ENCODE data around the gene MRPL50.

MRPL50 gene

DNA sequence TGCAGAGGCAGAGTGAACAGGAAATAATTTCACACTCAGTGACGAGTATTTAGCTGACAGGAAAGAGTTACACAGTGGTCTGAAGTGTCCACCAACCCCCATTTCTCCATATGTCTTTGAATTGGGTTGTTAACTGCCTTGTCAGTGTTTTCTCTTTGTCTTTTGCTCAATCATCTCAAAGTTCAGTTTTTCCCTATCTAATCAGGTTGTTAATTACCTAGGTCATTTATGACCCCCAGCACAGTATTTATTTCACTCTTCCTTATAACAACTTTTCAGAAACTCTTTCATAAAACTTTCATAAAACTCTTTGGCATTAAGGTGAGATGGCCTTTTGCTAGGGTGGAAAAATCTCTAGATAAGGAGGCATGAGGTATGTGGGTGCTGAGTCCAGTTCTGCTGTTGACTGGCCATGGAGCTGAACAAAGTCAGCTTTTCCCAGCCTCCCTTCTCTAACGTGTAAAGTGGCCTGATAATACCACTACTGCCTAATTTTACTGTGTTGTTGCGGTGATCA, 42.4 kb upstream of the MRPL50 start:
- CTCF ChIA-PET = no interaction called here
- no peak for DNase-seq (ENCODE audit: low spot score)
- no peak overlapping the region for H3K27ac ChIP-seq
- TF ChIP-seq, protein P1, sequence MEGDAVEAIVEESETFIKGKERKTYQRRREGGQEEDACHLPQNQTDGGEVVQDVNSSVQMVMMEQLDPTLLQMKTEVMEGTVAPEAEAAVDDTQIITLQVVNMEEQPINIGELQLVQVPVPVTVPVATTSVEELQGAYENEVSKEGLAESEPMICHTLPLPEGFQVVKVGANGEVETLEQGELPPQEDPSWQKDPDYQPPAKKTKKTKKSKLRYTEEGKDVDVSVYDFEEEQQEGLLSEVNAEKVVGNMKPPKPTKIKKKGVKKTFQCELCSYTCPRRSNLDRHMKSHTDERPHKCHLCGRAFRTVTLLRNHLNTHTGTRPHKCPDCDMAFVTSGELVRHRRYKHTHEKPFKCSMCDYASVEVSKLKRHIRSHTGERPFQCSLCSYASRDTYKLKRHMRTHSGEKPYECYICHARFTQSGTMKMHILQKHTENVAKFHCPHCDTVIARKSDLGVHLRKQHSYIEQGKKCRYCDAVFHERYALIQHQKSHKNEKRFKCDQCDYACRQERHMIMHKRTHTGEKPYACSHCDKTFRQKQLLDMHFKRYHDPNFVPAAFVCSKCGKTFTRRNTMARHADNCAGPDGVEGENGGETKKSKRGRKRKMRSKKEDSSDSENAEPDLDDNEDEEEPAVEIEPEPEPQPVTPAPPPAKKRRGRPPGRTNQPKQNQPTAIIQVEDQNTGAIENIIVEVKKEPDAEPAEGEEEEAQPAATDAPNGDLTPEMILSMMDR (conservative IDR thresholded peaks at IDR 0.05; ENCODE audit: low read depth) = no peak
- POLR2A ChIA-PET (ENCODE audit: low non-redundant PET) = no interaction called here

- ChIA-PET CTCF (interaction anchor here (1.3 kb wide), 1 partner anchor 92 kb away, joined by 3 read pairs; no protein-coding TSS in a partner anchor), POLR2A (ENCODE audit: low non-redundant PET) (no interaction called here)
- TF ChIP-seq, protein P1 (conservative IDR thresholded peaks at IDR 0.05; ENCODE audit: low read depth) = no peak
- no peak overlapping the region for H3K27ac ChIP-seq
- no peak for DNase-seq (ENCODE audit: low spot score)
Observed at GRCh38 chr9:101438523-101438922, 40.1 kb upstream of the MRPL50 start.

DNA sequence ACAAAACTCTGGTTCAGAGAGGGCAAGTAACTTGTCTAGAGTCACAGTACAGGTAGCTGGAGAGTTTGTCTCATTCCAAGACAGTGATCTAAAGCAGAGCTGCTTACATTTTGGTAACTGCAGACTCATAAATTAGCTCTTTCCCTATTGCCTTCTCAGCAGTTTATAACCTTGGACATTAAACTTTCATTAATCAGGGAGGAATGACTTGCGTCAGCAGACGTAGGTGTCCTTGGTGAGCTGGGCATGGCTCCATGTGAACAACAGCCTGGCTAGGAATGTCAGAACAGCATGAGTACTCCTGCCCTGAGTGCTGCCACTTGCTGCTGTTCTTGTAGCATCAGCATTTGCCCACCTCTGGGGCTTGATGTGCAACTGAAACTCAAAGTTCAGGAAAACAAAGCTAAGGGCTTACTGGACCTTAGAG, 39.4 kb upstream of the MRPL50 start:
- CTCF ChIA-PET = interaction anchor here (1.3 kb wide), 1 partner anchor 92 kb away, joined by 3 read pairs; no protein-coding TSS in a partner anchor
- POLR2A ChIA-PET (ENCODE audit: low non-redundant PET) = no interaction called here

GRCh38 chr9:101435601-101436079, 37.2 kb upstream of the MRPL50 start, which contains the start of gene ALDOB:
Gene ALDOB (minus strand): TSS chr9:101435774. CDS start chr9:101430887, 4,887 bp downstream.
- H3K27ac ChIP-seq = no peak within 1 kb of the TSS
- TF ChIP-seq, protein P1 (conservative IDR thresholded peaks at IDR 0.05; ENCODE audit: low read depth) = no peak
- ChIA-PET POLR2A (ENCODE audit: low non-redundant PET) (no interaction called here), CTCF (no interaction called here)
- no peak for DNase-seq (ENCODE audit: low spot score)

More for the DNA sequence above, 39.4 kb upstream of the MRPL50 start:
- no peak overlapping the region for H3K27ac ChIP-seq
- no peak for DNase-seq (ENCODE audit: low spot score)
- TF ChIP-seq, protein P1 (conservative IDR thresholded peaks at IDR 0.05; ENCODE audit: low read depth) = no peak

DNA sequence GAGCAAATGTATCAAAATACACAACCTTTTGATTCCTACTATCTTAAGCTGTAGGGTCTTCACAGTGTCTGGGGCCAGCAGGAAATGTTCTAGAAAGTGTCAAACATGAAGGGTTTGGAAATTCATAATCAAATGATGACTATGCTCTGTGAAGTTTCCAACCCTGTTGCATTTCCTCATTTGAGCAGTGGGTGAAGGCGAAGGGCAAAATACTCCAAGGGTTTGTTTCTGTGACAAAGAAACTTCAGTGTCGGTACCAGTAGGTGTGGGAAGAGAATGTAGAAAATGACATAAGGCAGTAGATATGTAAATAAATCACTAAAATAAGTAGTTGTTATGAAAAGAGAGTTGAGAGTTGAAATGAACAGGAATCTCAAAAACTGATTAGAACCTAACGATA, 36.6 kb upstream of the MRPL50 start:
- ChIA-PET POLR2A (ENCODE audit: low non-redundant PET) (no interaction called here), CTCF (no interaction called here)
- TF ChIP-seq, protein P1 (conservative IDR thresholded peaks at IDR 0.05; ENCODE audit: low read depth) = no peak
- no peak for DNase-seq (ENCODE audit: low spot score)
- H3K27ac ChIP-seq = no peak overlapping the region

GRCh38 chr9:101433229-101433628, 34.8 kb upstream of the MRPL50 start:
- ChIA-PET POLR2A (ENCODE audit: low non-redundant PET) (no interaction called here), CTCF (interaction anchor here (1.7 to 2.3 kb wide), 2 partner anchors 16 to 25 kb away, joined by 3 to 7 read pairs; no protein-coding TSS in a partner anchor)
- DNase-seq (ENCODE audit: low spot score) = no peak
- TF ChIP-seq, protein P1 (conservative IDR thresholded peaks at IDR 0.05; ENCODE audit: low read depth) = no peak
- H3K27ac ChIP-seq = no peak overlapping the region

Data from RWPE1 (cell line).